CD8-positive, alpha-beta memory T cell (primary cell): ENCODE data around the gene TXNIP. TPM values are rescaled to one million over a fixed set of nuclear protein-coding genes. Genes with fewer than 3 reads are reported as not detected.

Source experiments
- CTCF ChIA-PET: fragments of 350-600 bp; sonication (Branson Sonifier 250); formaldehyde crosslinking; loops from one replicate; lab custom pipeline; 2021; ENCODE audit warnings: antibody characterized with exemption; lab: Charles Lee
- POLR2A ChIA-PET: fragments of 350-600 bp; sonication (Branson Sonifier 250); formaldehyde crosslinking; loops from one replicate; lab custom pipeline; 2021; ENCODE audit warnings: antibody characterized with exemption; lab: Charles Lee
- DNase-seq, 5 donors: peaks; one replicate each; pipeline versions ENCODE4 v3.0.0 to v3.0.0-alpha.2; 2020 to 2022; ENCODE audit warnings: mixed read lengths in 1 of 5
- H3K27ac ChIP-seq: one replicate; pipeline ENCODE4 v1.7.0; 2013; ENCODE audit warnings: low read depth, mild to moderate bottlenecking, low read length, moderate library complexity
- H3K27me3 ChIP-seq: 2 replicates; pipeline ENCODE4 v1.7.0; 2013; ENCODE audit warnings: low read length, mild to moderate bottlenecking; ENCODE audit not compliant: insufficient read depth, poor library complexity, severe bottlenecking
- H3K36me3 ChIP-seq: 2 replicates; pipeline ENCODE4 v1.7.0; 2013; ENCODE audit warnings: mild to moderate bottlenecking, low read length, moderate library complexity; ENCODE audit not compliant: insufficient read depth
- H3K4me1 ChIP-seq: 2 replicates; pipeline ENCODE4 v1.7.0; 2013; ENCODE audit warnings: mild to moderate bottlenecking, low read length, moderate library complexity; ENCODE audit not compliant: insufficient read depth
- H3K4me3 ChIP-seq: 2 replicates; pipeline ENCODE4 v1.7.0; 2013; ENCODE audit warnings: mild to moderate bottlenecking, low read length
- H3K9me3 ChIP-seq: 2 replicates; pipeline ENCODE4 v1.7.0; 2013; ENCODE audit warnings: mild to moderate bottlenecking, low read length
- H3K27ac Mint-ChIP-seq, 8 donors: one replicate each; pipeline ENCODE4 v1.8.0; 2020 to 2021; ENCODE audit warnings: mixed read lengths in 8 of 8, mild to moderate bottlenecking in 6 of 8, inconsistent platforms in 3 of 8, moderate library complexity in 3 of 8
- H3K27me3 Mint-ChIP-seq, 2 donors: one replicate each; pipeline ENCODE4 v1.8.0; 2020 to 2021; ENCODE audit warnings: mixed read lengths in 2 of 2, mild to moderate bottlenecking in 1 of 2, moderate library complexity in 1 of 2
- H3K36me3 Mint-ChIP-seq, 3 donors: one replicate each; pipeline ENCODE4 v1.8.0; 2020 to 2021; ENCODE audit warnings: mixed read lengths in 3 of 3, inconsistent platforms in 1 of 3, mild to moderate bottlenecking in 1 of 3
- H3K4me1 Mint-ChIP-seq, 3 donors: one replicate each; pipeline ENCODE4 v1.8.0; 2020 to 2021; ENCODE audit warnings: mixed read lengths in 3 of 3, inconsistent platforms in 1 of 3, mild to moderate bottlenecking in 1 of 3
- H3K4me3 Mint-ChIP-seq, 7 donors: one replicate each; pipeline ENCODE4 v1.8.0; 2020 to 2021; ENCODE audit warnings: mixed read lengths in 7 of 7, mild to moderate bottlenecking in 6 of 7, moderate library complexity in 4 of 7, inconsistent platforms in 2 of 7
- H3K9me3 Mint-ChIP-seq, 5 donors: one replicate each; pipeline ENCODE4 v1.8.0; 2020 to 2022; ENCODE audit warnings: mixed read lengths in 5 of 5, mild to moderate bottlenecking in 3 of 5, moderate library complexity in 2 of 5, inconsistent platforms in 1 of 5
- polyA plus RNA-seq: library from polyadenylated mRNA; unstranded; fragments of 300-500 nt; fragmentation: Illumina TruSeq; gene quantifications from one replicate; pipeline ENCODE4 v1.2.3, GENCODE V29; 2021
- total RNA-seq, 2 experiments: library from RNA; stranded (reverse); gene quantifications; one replicate each; pipeline ENCODE4 v1.2.3, GENCODE V29; 2021

The TXNIP gene
- total and polyA plus RNA-seq, 3 experiments from 2014 or later: 167 to 4,579 (median 170) TPM

- no peak overlapping the region for H3K27ac ChIP-seq
- DNase-seq: no peak
- H3K36me3 ChIP-seq: no peaks in the 10 kb centered on the region
- peaks cover 0 to 4% (median 0%) of the 10 kb centered on the region in 3 donors for H3K36me3 Mint-ChIP-seq
- H3K4me3 Mint-ChIP-seq: peak overlapping the region in 2 of 7 donors; percentile 17 to 55
- H3K9me3 Mint-ChIP-seq: no peaks in the 10 kb centered on the region
- H3K4me1 Mint-ChIP-seq: peaks cover 8 to 14% (median 9%) of the 10 kb centered on the region in 3 donors
- no peaks in the 10 kb centered on the region for H3K9me3 ChIP-seq
- peaks cover 21 to 79% of the 10 kb centered on the region in 2 donors for H3K27me3 Mint-ChIP-seq
- CTCF ChIA-PET: interaction anchor here (1.0 to 1.7 kb wide), 3 partner anchors 16 to 129 kb away, joined by 3 to 4 read pairs (median 3); no protein-coding TSS in a partner anchor
- no peak overlapping the region for H3K4me3 ChIP-seq
- H3K27ac Mint-ChIP-seq: peak overlapping the region in 1 of 8 donors; percentile 11
- H3K4me1 ChIP-seq: peaks cover 8% of the 10 kb centered on the region
- POLR2A ChIA-PET: no interaction called here
- peaks cover 31% of the 10 kb centered on the region for H3K27me3 ChIP-seq
These were observed 24.0 kb upstream of the TXNIP start for GRCh38 chr1:146020058-146021049.

GRCh38 chr1:146019231-146020057, 23.1 kb upstream of the TXNIP start:
- peaks cover 8 to 14% (median 9%) of the 10 kb centered on the region in 3 donors for H3K4me1 Mint-ChIP-seq
- Histone ChIP-seq H3K27me3 (peaks cover 31% of the 10 kb centered on the region), H3K4me3 (no peak overlapping the region), H3K27ac (no peak overlapping the region), H3K4me1 (peaks cover 8% of the 10 kb centered on the region), H3K36me3 (no peaks in the 10 kb centered on the region), H3K9me3 (no peaks in the 10 kb centered on the region)
- H3K36me3 Mint-ChIP-seq: peaks cover 0 to 4% (median 0%) of the 10 kb centered on the region in 3 donors
- H3K27me3 Mint-ChIP-seq: peaks cover 21 to 74% of the 10 kb centered on the region in 2 donors
- H3K4me3 Mint-ChIP-seq: peak overlapping the region in 5 of 7 donors; percentile 17 to 69 (median 29)
- H3K27ac Mint-ChIP-seq: peak overlapping the region in 2 of 8 donors; percentile 11 to 49
- ChIA-PET POLR2A (no interaction called here), CTCF (interaction anchor here (1.0 to 3.9 kb wide), 6 partner anchors 11 to 174 kb away, joined by 3 to 20 read pairs (median 10); partner anchors contain the start of gene NUDT17)
- H3K9me3 Mint-ChIP-seq: no peaks in the 10 kb centered on the region
- no peak for DNase-seq

GRCh38 chr1:146016891-146017290, 20.5 kb upstream of the TXNIP start:
- peaks cover 20 to 51% of the 10 kb centered on the region in 2 donors for H3K27me3 Mint-ChIP-seq
- POLR2A ChIA-PET: interaction anchor here (0.8 kb wide), 1 partner anchor 171 kb away, joined by 3 read pairs; the partner anchor contains the start of gene NUDT17
- peaks cover 12 to 20% (median 16%) of the 10 kb centered on the region in 3 donors for H3K4me1 Mint-ChIP-seq

GRCh38 chr1:146013559-146013922, 17.2 kb upstream of the TXNIP start:
- no peaks in the 10 kb centered on the region for H3K9me3 Mint-ChIP-seq
- no peaks in the 10 kb centered on the region for H3K9me3 ChIP-seq
- CTCF ChIA-PET: interaction anchor here (0.6 to 26.4 kb wide), 4 partner anchors 35 to 581 kb away, joined by 3 to 475 read pairs (median 34); partner anchors contain the start of gene NUDT17
- no peak overlapping the region for H3K27ac ChIP-seq
- peaks cover under 1% of the 10 kb centered on the region for H3K27me3 ChIP-seq
- POLR2A ChIA-PET: no interaction called here
- no peak overlapping the region for H3K27ac Mint-ChIP-seq
- H3K4me3 Mint-ChIP-seq: no peak overlapping the region
- peaks cover 0 to 20% of the 10 kb centered on the region in 2 donors for H3K27me3 Mint-ChIP-seq
- peaks cover 0 to 4% (median 0%) of the 10 kb centered on the region in 3 donors for H3K36me3 Mint-ChIP-seq
- H3K4me3 ChIP-seq: no peak overlapping the region
- no peaks in the 10 kb centered on the region for H3K36me3 ChIP-seq
- no peak for DNase-seq
- H3K4me1 ChIP-seq: no peaks in the 10 kb centered on the region
- peaks cover 4 to 12% (median 11%) of the 10 kb centered on the region in 3 donors for H3K4me1 Mint-ChIP-seq

More at GRCh38 chr1:146016891-146017290, 20.5 kb upstream of the TXNIP start:
- H3K9me3 Mint-ChIP-seq: no peaks in the 10 kb centered on the region
- Histone ChIP-seq H3K27me3 (peaks cover 26% of the 10 kb centered on the region), H3K4me1 (peaks cover 8% of the 10 kb centered on the region), H3K27ac (no peak overlapping the region), H3K36me3 (no peaks in the 10 kb centered on the region), H3K4me3 (no peak overlapping the region), H3K9me3 (no peaks in the 10 kb centered on the region)
- DNase-seq: no peak
- no peak overlapping the region for H3K4me3 Mint-ChIP-seq
- no peak overlapping the region for H3K27ac Mint-ChIP-seq
- CTCF ChIA-PET: interaction anchor here (1.2 to 3.9 kb wide), 10 partner anchors 9 to 172 kb away, joined by 3 to 20 read pairs (median 5); partner anchors contain the start of genes ANKRD34A, NUDT17 and POLR3GL
- peaks cover 0 to 4% (median 0%) of the 10 kb centered on the region in 3 donors for H3K36me3 Mint-ChIP-seq

- DNase-seq: peak; percentile 24 to 64 (median 59)
- peaks cover 0 to 14% of the 10 kb centered on the region in 2 donors for H3K27me3 Mint-ChIP-seq
- H3K36me3 Mint-ChIP-seq: peaks cover 0 to 3% (median 0%) of the 10 kb centered on the region in 3 donors
- H3K9me3 Mint-ChIP-seq: no peaks in the 10 kb centered on the region
- H3K4me3 Mint-ChIP-seq: no peak overlapping the region
- H3K27ac Mint-ChIP-seq: no peak overlapping the region
- H3K4me1 Mint-ChIP-seq: peaks cover 4 to 12% (median 11%) of the 10 kb centered on the region in 3 donors
- H3K9me3 ChIP-seq: no peaks in the 10 kb centered on the region
- H3K27ac ChIP-seq: no peak overlapping the region
- H3K4me3 ChIP-seq: no peak overlapping the region
- H3K36me3 ChIP-seq: no peaks in the 10 kb centered on the region
- no peaks in the 10 kb centered on the region for H3K27me3 ChIP-seq
- ChIA-PET CTCF (interaction anchor here (0.6 to 26.4 kb wide), 9 partner anchors 10 to 580 kb away, joined by 3 to 475 read pairs (median 4); partner anchors contain the start of genes ANKRD34A, ITGA10, NUDT17 and POLR3GL), POLR2A (interaction anchor here (1.2 kb wide), 1 partner anchor 36 kb away, joined by 4 read pairs; no protein-coding TSS in a partner anchor)
- no peaks in the 10 kb centered on the region for H3K4me1 ChIP-seq
These were observed 16.6 kb upstream of the TXNIP start for GRCh38 chr1:146012703-146013558.

- Histone ChIP-seq H3K36me3 (no peaks in the 10 kb centered on the region), H3K4me3 (no peak overlapping the region)
- POLR2A ChIA-PET: interaction anchor here (5.7 kb wide), 1 partner anchor 31 kb away, joined by 38 read pairs; no protein-coding TSS in a partner anchor
These were observed 13.9 kb upstream of the TXNIP start for GRCh38 chr1:146010126-146010738.

More at GRCh38 chr1:146010126-146010738, 13.9 kb upstream of the TXNIP start:
- CTCF ChIA-PET: interaction anchor here (0.9 to 26.4 kb wide), 5 partner anchors 20 to 166 kb away, joined by 3 to 475 read pairs (median 16); partner anchors contain the start of genes ANKRD34A, NUDT17 and POLR3GL
- no peak for DNase-seq
- H3K4me3 Mint-ChIP-seq: no peak overlapping the region
- Histone ChIP-seq H3K27me3 (no peaks in the 10 kb centered on the region), H3K4me1 (peaks cover 22% of the 10 kb centered on the region), H3K9me3 (no peaks in the 10 kb centered on the region), H3K27ac (no peak overlapping the region)
- H3K27me3 Mint-ChIP-seq: no peaks in the 10 kb centered on the region
- H3K4me1 Mint-ChIP-seq: peaks cover 23 to 35% (median 33%) of the 10 kb centered on the region in 3 donors
- no peaks in the 10 kb centered on the region for H3K36me3 Mint-ChIP-seq
- H3K27ac Mint-ChIP-seq: peak overlapping the region in 3 of 8 donors; percentile 12 to 82 (median 54)
- no peaks in the 10 kb centered on the region for H3K9me3 Mint-ChIP-seq
